Esophagus (tissue), 2 donors: ENCODE data around the gene SAP130. TPM values are rescaled to one million over a fixed set of nuclear protein-coding genes. Genes with fewer than 3 reads are reported as not detected.
"Not testable (repeated sequence)": the region's sequence is repeated elsewhere in the genome, so short reads cannot be mapped to it uniquely, and the experiment has no call there.

ENCODE experiments used
- H3K27ac ChIP-seq, 2 donors: one replicate each; pipeline ENCODE4 v1.5.1; 2013; ENCODE audit warnings: low read depth in 2 of 2, mild to moderate bottlenecking in 2 of 2, inconsistent platforms in 1 of 2, low read length in 1 of 2, moderate library complexity in 1 of 2
- H3K27me3 ChIP-seq, 2 donors: one replicate each; pipeline ENCODE4 v1.6.1; 2013; ENCODE audit warnings: low read length in 2 of 2, control low read depth in 1 of 2, mild to moderate bottlenecking in 1 of 2; ENCODE audit not compliant: insufficient read depth in 2 of 2, control insufficient read depth in 1 of 2
- H3K36me3 ChIP-seq, 2 donors: one replicate each; pipeline ENCODE4 v1.6.1; 2013; ENCODE audit warnings: low read length in 1 of 2; ENCODE audit not compliant: control insufficient read depth in 2 of 2, insufficient read depth in 2 of 2
- H3K4me1 ChIP-seq, 2 donors: one replicate each; pipeline ENCODE4 v1.6.1; 2013; ENCODE audit warnings: low read length in 1 of 2; ENCODE audit not compliant: control insufficient read depth in 2 of 2, insufficient read depth in 2 of 2
- H3K4me3 ChIP-seq, 2 donors: one replicate each; pipeline ENCODE4 v1.5.1; 2013; ENCODE audit warnings: low read length in 2 of 2, mild to moderate bottlenecking in 2 of 2, low read depth in 1 of 2, moderate library complexity in 1 of 2
- H3K9me3 ChIP-seq, 2 donors: one replicate each; pipeline ENCODE4 v1.6.1; 2013; ENCODE audit warnings: mild to moderate bottlenecking in 2 of 2, low read depth in 1 of 2, low read length in 1 of 2, moderate library complexity in 1 of 2; ENCODE audit not compliant: control insufficient read depth in 2 of 2, insufficient read depth in 1 of 2
- WGBS, 2 donors: extraction: QIAGEN DNeasy Blood & Tissue Kit; methylation state at CpG; one replicate each; pipeline ENCODE4 v1.1.7; 2013; 5-methylcytosine and 5-hydroxymethylcytosine counted together
- polyA plus RNA-seq, 2 donors: library from polyadenylated mRNA; stranded (reverse); fragments of 200-250 nt; gene quantifications; one replicate each; pipeline ENCODE4 v1.2.3, GENCODE V29; 2013
- donor health status: healthy with polysubstance abuse.
- donor health status: Bipolar disorder and iron deficiency.

Gene SAP130
- polyA plus RNA-seq, 2 donors: 6.3 to 7.3 TPM

- no peaks in the 10 kb centered on the region for H3K4me1 ChIP-seq
- no peaks in the 10 kb centered on the region for H3K27me3 ChIP-seq
- 95 to 100% methylated on average over 3 of the region's 3 CpGs for WGBS, 2 donors
- no peak overlapping the region for H3K4me3 ChIP-seq
- no peaks in the 10 kb centered on the region for H3K36me3 ChIP-seq
- H3K27ac ChIP-seq: no peak overlapping the region
- no peaks in the 10 kb centered on the region for H3K9me3 ChIP-seq
Observed at GRCh38 chr2:127910415-127910814, 117.4 kb downstream of the SAP130 start.

- Histone ChIP-seq H3K27me3 (no peaks in the 10 kb centered on the region), H3K4me1 (no peaks in the 10 kb centered on the region), H3K9me3 (no peaks in the 10 kb centered on the region), H3K36me3 (no peaks in the 10 kb centered on the region), H3K4me3 (no peak overlapping the region), H3K27ac (no peak overlapping the region)
- WGBS, 2 donors: 68 to 73% methylated on average over 6 of the region's 6 CpGs
Observed at GRCh38 chr2:127909019-127909418, 118.8 kb downstream of the SAP130 start.

DNA sequence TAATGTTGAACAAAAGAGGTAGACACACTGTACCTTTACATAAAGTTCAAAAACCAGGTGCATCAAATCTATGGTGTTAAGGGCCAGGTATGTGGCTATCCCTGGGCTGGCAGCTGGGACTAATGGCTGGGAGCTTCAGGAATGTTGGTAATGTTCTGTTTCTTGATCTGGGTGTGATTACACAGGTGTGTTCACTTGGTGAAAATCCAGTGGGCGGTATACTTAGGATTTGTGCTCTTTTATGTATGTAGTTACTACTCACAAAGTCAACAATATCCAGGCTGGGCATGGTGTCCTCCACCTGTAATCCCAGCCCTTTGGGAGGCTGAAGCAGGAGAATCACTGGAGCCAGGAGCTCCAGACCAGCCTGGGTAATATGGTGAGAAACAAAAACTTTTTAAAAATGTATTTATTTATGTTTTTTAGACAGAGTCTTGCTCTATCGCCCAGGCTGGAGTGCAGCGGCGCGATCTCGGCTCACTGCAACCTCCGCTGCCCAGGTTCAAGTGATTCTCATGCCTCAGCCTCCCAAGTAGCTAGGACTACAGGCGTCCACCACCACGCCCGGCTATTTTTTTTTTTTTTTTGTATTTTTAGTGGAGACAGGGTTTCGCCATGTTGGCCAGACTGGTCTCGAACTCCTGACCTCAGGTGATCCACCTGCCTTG is 120.0 kb downstream of the SAP130 start:
- not testable (repeated sequence) for H3K36me3 ChIP-seq, H3K9me3 ChIP-seq, H3K4me3 ChIP-seq, H3K27ac ChIP-seq, H3K4me1 ChIP-seq, H3K27me3 ChIP-seq
- 93% methylated on average over 11 to 12 of the region's 12 CpGs for WGBS, 2 donors

GRCh38 chr2:127906206-127906926 is 121.5 kb downstream of the SAP130 start:
- no peak overlapping the region for H3K4me3 ChIP-seq
- no peaks in the 10 kb centered on the region for H3K4me1 ChIP-seq
- no peaks in the 10 kb centered on the region for H3K27me3 ChIP-seq
- WGBS, 2 donors: 59 to 62% methylated on average over 21 of the region's 21 CpGs
- H3K36me3 ChIP-seq: no peaks in the 10 kb centered on the region
- H3K9me3 ChIP-seq: no peaks in the 10 kb centered on the region
- H3K27ac ChIP-seq: no peak overlapping the region

- H3K4me3 ChIP-seq: no peak overlapping the region
- no peaks in the 10 kb centered on the region for H3K4me1 ChIP-seq
- whole genome bisulfite sequencing, 2 donors: 72 to 78% methylated on average over 12 of the region's 12 CpGs
- no peak overlapping the region for H3K27ac ChIP-seq
- no peaks in the 10 kb centered on the region for H3K36me3 ChIP-seq
- H3K27me3 ChIP-seq: no peaks in the 10 kb centered on the region
- H3K9me3 ChIP-seq: no peaks in the 10 kb centered on the region
Observed at GRCh38 chr2:127901339-127902056, 126.4 kb downstream of the SAP130 start.

GRCh38 chr2:127897531-127898211 is 130.2 kb downstream of the SAP130 start:
- Histone ChIP-seq H3K4me3 (no peak overlapping the region), H3K9me3 (no peaks in the 10 kb centered on the region), H3K27ac (no peak overlapping the region), H3K27me3 (no peaks in the 10 kb centered on the region), H3K36me3 (no peaks in the 10 kb centered on the region), H3K4me1 (no peaks in the 10 kb centered on the region)
- WGBS, 2 donors: 52 to 58% methylated on average over 1 of the region's 1 CpG

DNA sequence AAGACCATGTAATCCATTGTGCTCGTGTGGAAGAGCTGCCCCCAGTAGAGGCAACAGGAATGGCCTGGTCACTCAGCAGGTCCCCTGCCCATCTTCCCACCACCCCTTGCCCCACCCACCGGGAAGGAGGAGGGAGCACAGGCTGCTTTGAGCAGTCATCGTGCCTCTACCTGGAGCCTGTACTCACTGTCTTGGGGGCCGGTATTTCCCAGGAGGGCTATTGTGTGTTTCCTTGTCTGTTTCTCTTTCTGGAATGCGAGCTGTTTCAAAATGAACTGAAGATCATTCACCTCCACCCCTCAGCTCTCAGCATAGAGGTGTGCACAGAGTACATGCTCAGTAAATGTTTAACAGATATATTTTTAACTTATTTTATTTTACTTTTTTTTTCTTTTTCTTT is 134.4 kb downstream of the SAP130 start:
- no peaks in the 10 kb centered on the region for H3K4me1 ChIP-seq
- H3K27ac ChIP-seq: no peak overlapping the region
- no peaks in the 10 kb centered on the region for H3K36me3 ChIP-seq
- no peaks in the 10 kb centered on the region for H3K9me3 ChIP-seq
- no peak overlapping the region for H3K4me3 ChIP-seq
- no peaks in the 10 kb centered on the region for H3K27me3 ChIP-seq
- 61 to 66% methylated on average over 5 of the region's 5 CpGs for WGBS, 2 donors

DNA sequence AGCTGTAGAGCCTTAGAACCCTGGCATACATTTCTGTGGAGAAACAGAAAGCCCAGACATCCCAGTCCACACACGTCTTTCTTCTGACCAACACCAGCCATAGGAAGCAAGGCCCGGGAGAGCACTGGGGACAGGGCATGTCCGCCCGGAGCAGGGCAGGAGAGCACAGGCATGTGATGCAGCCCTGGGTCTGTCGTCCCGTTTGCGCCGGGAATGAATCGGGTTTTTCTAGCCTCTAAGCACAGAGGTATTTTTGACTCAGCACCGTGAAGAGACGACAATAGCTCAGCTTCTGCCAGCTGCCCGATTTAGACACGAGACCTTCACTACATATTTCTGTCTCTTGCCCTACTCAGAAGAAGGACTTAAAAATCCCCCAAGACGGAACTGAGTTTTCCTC is 134.8 kb downstream of the SAP130 start:
- H3K4me1 ChIP-seq: no peaks in the 10 kb centered on the region
- no peak overlapping the region for H3K4me3 ChIP-seq
- H3K9me3 ChIP-seq: no peaks in the 10 kb centered on the region
- no peaks in the 10 kb centered on the region for H3K27me3 ChIP-seq
- H3K27ac ChIP-seq: no peak overlapping the region
- WGBS, 2 donors: 88 to 92% methylated on average over 14 of the region's 14 CpGs
- no peaks in the 10 kb centered on the region for H3K36me3 ChIP-seq

GRCh38 chr2:127891811-127892210 is 136.0 kb downstream of the SAP130 start:
- Histone ChIP-seq H3K9me3 (no peaks in the 10 kb centered on the region), H3K27ac (no peak overlapping the region)
- WGBS, 2 donors: 52 to 61% methylated on average over 5 of the region's 5 CpGs

More at GRCh38 chr2:127891811-127892210, 136.0 kb downstream of the SAP130 start:
- Histone ChIP-seq H3K36me3 (no peaks in the 10 kb centered on the region), H3K4me1 (no peaks in the 10 kb centered on the region), H3K27me3 (no peaks in the 10 kb centered on the region), H3K4me3 (no peak overlapping the region)
